Glutamatergic neuron (in vitro differentiated cells): ENCODE measurements around the gene LHX3. TPM values are rescaled to one million over a fixed set of nuclear protein-coding genes. Genes with fewer than 3 reads are reported as not detected.

Experiments used
- DNase-seq: peaks from one replicate; pipeline ENCODE4 v3.0.0; 2022
- H3K27ac Mint-ChIP-seq: one replicate; pipeline ENCODE4 v1.8.0; 2020; ENCODE audit warnings: mild to moderate bottlenecking, mixed read lengths, inconsistent platforms; ENCODE audit not compliant: unreplicated experiment
- H3K27me3 Mint-ChIP-seq: one replicate; pipeline ENCODE4 v1.8.0; 2020; ENCODE audit warnings: mild to moderate bottlenecking, moderate library complexity, mixed read lengths, inconsistent platforms; ENCODE audit not compliant: unreplicated experiment
- H3K36me3 Mint-ChIP-seq: one replicate; pipeline ENCODE4 v1.8.0; 2020; ENCODE audit warnings: mild to moderate bottlenecking, mixed read lengths, inconsistent platforms; ENCODE audit not compliant: unreplicated experiment
- H3K4me1 Mint-ChIP-seq: one replicate; pipeline ENCODE4 v1.8.0; 2020; ENCODE audit warnings: mild to moderate bottlenecking, low read depth, mixed read lengths, inconsistent platforms; ENCODE audit not compliant: unreplicated experiment
- H3K4me3 Mint-ChIP-seq: one replicate; pipeline ENCODE4 v1.8.0; 2020; ENCODE audit warnings: mild to moderate bottlenecking, mixed read lengths, inconsistent platforms; ENCODE audit not compliant: unreplicated experiment
- H3K9me3 Mint-ChIP-seq: one replicate; pipeline ENCODE4 v1.8.0; 2020; ENCODE audit warnings: mild to moderate bottlenecking, moderate library complexity, mixed read lengths, inconsistent platforms; ENCODE audit not compliant: unreplicated experiment
- CTCF ChIP-seq: fragments of 200-600 bp; sonication (generic); IDR thresholded peaks from one replicate; pipeline ENCODE4 v1.5.0; 2021; ENCODE audit not compliant: partially characterized antibody, unreplicated experiment
- total RNA-seq: library from RNA; stranded (reverse); fragmentation: NEBNext Ultra II Directional; extraction: Animal tissue kit (Norgen Biotek cat#: 25700); gene quantifications from one replicate; pipeline ENCODE4 v1.2.1, GENCODE V29; 2021; ENCODE audit not compliant: unreplicated experiment

LHX3 gene
- total RNA-seq, 1 donor from 2014 or later, result 0.81 TPM

DNA sequence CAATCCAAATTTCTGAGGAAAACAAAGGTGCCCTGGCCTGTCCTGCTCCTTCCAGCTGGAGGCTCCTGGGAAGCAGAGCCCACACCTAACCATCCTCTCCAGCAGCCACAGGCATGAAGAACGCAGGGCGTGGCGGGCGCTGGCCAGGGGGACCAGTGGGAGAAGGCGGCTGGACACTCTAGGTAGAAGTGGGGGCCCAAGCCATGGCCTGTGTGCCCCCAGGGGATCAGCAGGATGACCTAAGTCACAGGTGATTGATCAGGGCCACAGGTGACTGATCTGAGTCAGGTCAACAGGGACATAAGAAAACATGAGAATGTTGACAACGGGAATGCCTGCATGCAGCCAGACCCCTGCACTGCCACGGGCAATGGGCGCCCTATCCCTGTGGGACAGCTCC is 37.3 kb upstream of the LHX3 start:
- no peak for DNase-seq
- Mint-ChIP-seq H3K4me3 (no peak overlapping the region), H3K4me1 (peaks cover 41% of the 10 kb centered on the region), H3K27ac (no peak overlapping the region), H3K27me3 (peaks cover 11% of the 10 kb centered on the region), H3K9me3 (peaks cover 8% of the 10 kb centered on the region), H3K36me3 (no peaks in the 10 kb centered on the region)
- no peak for TF ChIP-seq CTCF

DNA sequence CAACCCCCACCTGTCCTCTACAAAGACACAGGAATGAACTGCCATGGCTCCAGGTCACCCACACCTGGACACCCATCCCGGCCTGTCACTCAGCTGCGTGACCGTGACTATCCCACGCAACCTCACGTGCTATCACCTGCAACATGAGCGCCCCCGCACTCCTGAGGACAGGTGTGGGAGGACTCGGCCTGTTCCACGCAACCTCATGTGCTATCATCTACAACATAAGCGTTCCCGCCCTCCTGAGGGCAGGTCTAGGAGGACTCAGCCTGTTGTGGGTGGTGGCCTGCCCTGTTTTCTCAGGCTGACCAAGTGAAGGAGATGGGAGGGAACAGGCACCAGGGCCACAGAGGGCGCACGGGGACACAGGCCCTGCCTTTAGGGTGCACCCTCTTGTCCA is 36.6 kb upstream of the LHX3 start:
- DNase-seq, result no peak
- Mint-ChIP-seq H3K27me3 (peaks cover 9% of the 10 kb centered on the region), H3K27ac (no peak overlapping the region), H3K4me3 (no peak overlapping the region), H3K36me3 (no peaks in the 10 kb centered on the region), H3K4me1 (peaks cover 39% of the 10 kb centered on the region), H3K9me3 (peaks cover 7% of the 10 kb centered on the region)
- TF ChIP-seq CTCF, result no peak

DNA sequence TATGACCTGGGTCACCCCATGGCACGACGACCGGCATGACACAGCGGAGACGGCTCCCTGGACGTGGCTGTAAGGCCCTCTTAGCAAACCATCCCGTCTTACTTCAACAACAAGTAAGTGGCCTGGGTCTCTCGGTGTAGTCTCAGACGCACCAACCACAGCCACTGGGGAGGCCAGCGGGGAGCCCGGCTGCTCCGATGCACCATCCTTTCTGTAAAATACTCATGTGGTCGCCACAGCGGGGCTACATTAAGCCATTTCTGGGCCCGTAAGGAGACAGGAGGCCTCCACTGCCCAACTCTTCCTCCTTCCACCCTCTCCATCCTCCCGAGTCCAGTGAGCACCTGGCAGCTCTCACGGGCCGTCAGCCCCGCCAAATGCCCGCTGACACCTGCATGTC is 36.0 kb upstream of the LHX3 start:
- TF ChIP-seq CTCF, result no peak
- Mint-ChIP-seq H3K36me3 (no peaks in the 10 kb centered on the region), H3K4me1 (peaks cover 36% of the 10 kb centered on the region), H3K27me3 (peaks cover 10% of the 10 kb centered on the region), H3K27ac (no peak overlapping the region), H3K9me3 (peaks cover 5% of the 10 kb centered on the region), H3K4me3 (no peak overlapping the region)
- DNase-seq, result no peak

DNA sequence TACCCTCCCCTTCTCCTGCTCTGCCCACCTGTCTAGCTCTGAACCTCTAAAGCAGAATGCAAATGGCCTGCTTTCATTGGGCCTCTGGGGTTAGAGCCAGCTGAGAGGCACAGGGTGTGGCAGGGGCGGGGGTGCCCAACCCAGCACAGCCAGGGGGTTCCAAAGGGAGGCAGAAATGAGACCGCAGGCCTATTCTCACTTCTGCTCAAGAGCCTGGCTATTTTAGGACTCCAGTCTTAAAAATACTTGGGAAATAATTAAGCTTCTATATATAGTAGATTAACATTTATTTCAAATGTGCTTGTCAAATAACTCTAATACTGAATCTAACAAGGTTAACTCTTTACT is 35.0 kb upstream of the LHX3 start:
- H3K27me3 Mint-ChIP-seq, result peaks cover 9% of the 10 kb centered on the region
- H3K36me3 Mint-ChIP-seq, result no peaks in the 10 kb centered on the region
- H3K27ac Mint-ChIP-seq, result no peak overlapping the region
- no peak for DNase-seq
- H3K9me3 Mint-ChIP-seq, result peaks cover 6% of the 10 kb centered on the region
- no peak for TF ChIP-seq CTCF
- H3K4me3 Mint-ChIP-seq, result no peak overlapping the region
- peaks cover 38% of the 10 kb centered on the region for H3K4me1 Mint-ChIP-seq

DNA sequence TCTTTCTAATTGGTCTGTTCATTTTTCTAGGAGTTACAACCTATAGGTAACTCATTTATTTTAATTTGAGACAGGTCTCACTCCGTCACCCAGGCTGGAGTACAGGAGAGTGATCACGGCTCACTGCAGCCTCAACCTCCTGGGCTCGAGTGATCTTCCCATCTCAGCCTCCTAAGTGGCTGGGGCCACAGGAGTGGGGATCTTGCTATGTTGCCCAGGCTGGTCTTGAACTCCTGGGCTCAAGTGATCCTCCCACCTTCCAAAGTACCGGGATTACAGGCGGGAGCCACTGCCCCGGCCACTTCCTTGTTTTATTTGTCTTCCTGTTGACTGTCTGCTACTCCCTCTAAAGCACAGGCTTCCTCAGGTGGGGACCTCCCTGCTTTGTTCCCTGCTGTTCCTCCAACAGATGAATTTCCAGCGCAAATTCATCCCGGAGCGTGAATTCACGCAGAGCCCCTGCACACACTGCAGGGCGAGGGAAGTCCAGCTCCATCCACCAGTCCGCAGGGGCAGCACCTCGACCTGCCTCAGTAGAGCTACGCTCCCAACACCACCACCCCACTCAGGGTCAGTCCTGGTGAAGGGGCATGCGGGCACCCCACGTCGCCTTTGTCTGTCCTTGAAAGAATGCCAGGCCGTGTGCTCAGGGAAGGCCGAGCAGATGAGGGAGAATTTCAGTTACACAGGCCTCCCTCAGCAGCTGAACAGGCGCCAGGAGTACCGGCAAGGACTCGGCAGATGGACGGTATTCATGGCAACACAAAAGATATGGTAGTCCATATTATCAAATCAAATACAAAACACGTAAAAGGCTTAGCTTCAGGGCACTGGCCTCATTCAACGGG is 34.4 kb upstream of the LHX3 start:
- TF ChIP-seq CTCF, result no peak
- H3K27me3 Mint-ChIP-seq, result peaks cover 7% of the 10 kb centered on the region
- H3K9me3 Mint-ChIP-seq, result peaks cover 6% of the 10 kb centered on the region
- H3K36me3 Mint-ChIP-seq, result no peaks in the 10 kb centered on the region
- no peak for DNase-seq
- no peak overlapping the region for H3K4me3 Mint-ChIP-seq
- H3K4me1 Mint-ChIP-seq, result peaks cover 34% of the 10 kb centered on the region
- no peak overlapping the region for H3K27ac Mint-ChIP-seq
